ENCODE results near the gene DCC. TPM values are rescaled to one million over a fixed set of nuclear protein-coding genes. Genes with fewer than 3 reads are reported as not detected.

Gene DCC
- total and polyA plus RNA-seq, 4 experiments from 2014 or later, result not detected

- Mint-ChIP-seq H3K36me3 (no peaks in the 10 kb centered on the region), H3K27me3 (no peaks in the 10 kb centered on the region), H3K9me3 (peaks cover 0 to 12% (median 2%) of the 10 kb centered on the region in 8 donors), H3K4me3 (no peak overlapping the region), H3K4me1 (no peaks in the 10 kb centered on the region), H3K27ac (no peak overlapping the region)
- Histone ChIP-seq H3K27ac (ENCODE audit: low read depth, low read length) (no peak overlapping the region), H3K4me3 (ENCODE audit: low read length in 2 of 2) (no peak overlapping the region), H3K4me1 (ENCODE audit: insufficient read depth, low read length) (no peaks in the 10 kb centered on the region), H3K27me3 (ENCODE audit: insufficient read depth, low read length) (no peaks in the 10 kb centered on the region), H3K9me3 (ENCODE audit: control insufficient read depth in 1 of 2, low read length in 2 of 2) (peaks cover 0 to 6% of the 10 kb centered on the region in 2 donors), H3K36me3 (ENCODE audit: insufficient read depth, low read length) (no peaks in the 10 kb centered on the region)
- POLR2A ChIA-PET (ENCODE audit: partially characterized antibody), result no interaction called here
- DNase-seq, result no peak
- CTCF ChIA-PET (ENCODE audit: partially characterized antibody), result no interaction called here
- intact Hi-C loops (cut with micrococcal nuclease), result no loop called here
Measured at GRCh38 chr18:53025247-53025646, 685.2 kb downstream of the DCC start.

- Histone ChIP-seq H3K4me3 (ENCODE audit: low read length in 2 of 2) (no peak overlapping the region), H3K4me1 (ENCODE audit: insufficient read depth, low read length) (no peaks in the 10 kb centered on the region), H3K27me3 (ENCODE audit: insufficient read depth, low read length) (no peaks in the 10 kb centered on the region), H3K27ac (ENCODE audit: low read depth, low read length) (no peak overlapping the region), H3K36me3 (ENCODE audit: insufficient read depth, low read length) (no peaks in the 10 kb centered on the region), H3K9me3 (ENCODE audit: control insufficient read depth in 1 of 2, low read length in 2 of 2) (no peaks in the 10 kb centered on the region)
- H3K4me3 Mint-ChIP-seq, result no peak overlapping the region
- ChIA-PET POLR2A (ENCODE audit: partially characterized antibody) (no interaction called here), CTCF (ENCODE audit: partially characterized antibody) (no interaction called here)
- no peaks in the 10 kb centered on the region for H3K27me3 Mint-ChIP-seq
- H3K36me3 Mint-ChIP-seq, result no peaks in the 10 kb centered on the region
- H3K9me3 Mint-ChIP-seq, result peaks cover 0 to 8% (median under 1%) of the 10 kb centered on the region in 8 donors
- DNase-seq, result no peak
- H3K4me1 Mint-ChIP-seq, result no peaks in the 10 kb centered on the region
- no peak overlapping the region for H3K27ac Mint-ChIP-seq
- intact Hi-C loops (cut with micrococcal nuclease), result no loop called here
Measured at GRCh38 chr18:53028565-53028964, 688.6 kb downstream of the DCC start.

- H3K27ac Mint-ChIP-seq, result no peak overlapping the region
- POLR2A ChIA-PET (ENCODE audit: partially characterized antibody), result no interaction called here
Measured at GRCh38 chr18:53033128-53033527, 693.1 kb downstream of the DCC start.

GRCh38 chr18:53038608-53039007 lies 698.6 kb downstream of the DCC start:
- H3K27ac ChIP-seq (ENCODE audit: low read depth, low read length), result no peak overlapping the region
- no peak for DNase-seq
- no peak overlapping the region for H3K4me3 ChIP-seq (ENCODE audit: low read length in 2 of 2)
- Mint-ChIP-seq H3K36me3 (no peaks in the 10 kb centered on the region), H3K27ac (no peak overlapping the region), H3K4me3 (no peak overlapping the region), H3K9me3 (peaks cover 0 to 16% (median 4%) of the 10 kb centered on the region in 8 donors), H3K27me3 (no peaks in the 10 kb centered on the region), H3K4me1 (no peaks in the 10 kb centered on the region)
- no peaks in the 10 kb centered on the region for H3K27me3 ChIP-seq (ENCODE audit: insufficient read depth, low read length)
- H3K9me3 ChIP-seq (ENCODE audit: control insufficient read depth in 1 of 2, low read length in 2 of 2), result no peaks in the 10 kb centered on the region
- ChIA-PET CTCF (ENCODE audit: partially characterized antibody) (no interaction called here), POLR2A (ENCODE audit: partially characterized antibody) (no interaction called here)
- no peaks in the 10 kb centered on the region for H3K4me1 ChIP-seq (ENCODE audit: insufficient read depth, low read length)
- no peaks in the 10 kb centered on the region for H3K36me3 ChIP-seq (ENCODE audit: insufficient read depth, low read length)
- intact Hi-C loops (cut with micrococcal nuclease), result no loop called here

More at GRCh38 chr18:53033128-53033527, 693.1 kb downstream of the DCC start:
- Histone ChIP-seq H3K27ac (ENCODE audit: low read depth, low read length) (no peak overlapping the region), H3K36me3 (ENCODE audit: insufficient read depth, low read length) (no peaks in the 10 kb centered on the region), H3K27me3 (ENCODE audit: insufficient read depth, low read length) (no peaks in the 10 kb centered on the region), H3K9me3 (ENCODE audit: control insufficient read depth in 1 of 2, low read length in 2 of 2) (no peaks in the 10 kb centered on the region), H3K4me1 (ENCODE audit: insufficient read depth, low read length) (no peaks in the 10 kb centered on the region), H3K4me3 (ENCODE audit: low read length in 2 of 2) (no peak overlapping the region)
- intact Hi-C loops (cut with micrococcal nuclease), result no loop called here
- Mint-ChIP-seq H3K4me3 (no peak overlapping the region), H3K9me3 (peaks cover 0 to 2% (median 0%) of the 10 kb centered on the region in 8 donors), H3K27me3 (no peaks in the 10 kb centered on the region), H3K4me1 (no peaks in the 10 kb centered on the region), H3K36me3 (no peaks in the 10 kb centered on the region)
- DNase-seq, result no peak
- CTCF ChIA-PET (ENCODE audit: partially characterized antibody), result no interaction called here

- no peaks in the 10 kb centered on the region for H3K27me3 Mint-ChIP-seq
- Histone ChIP-seq H3K36me3 (ENCODE audit: insufficient read depth, low read length) (no peaks in the 10 kb centered on the region), H3K9me3 (ENCODE audit: control insufficient read depth in 1 of 2, low read length in 2 of 2) (no peaks in the 10 kb centered on the region), H3K27me3 (ENCODE audit: insufficient read depth, low read length) (no peaks in the 10 kb centered on the region), H3K4me1 (ENCODE audit: insufficient read depth, low read length) (no peaks in the 10 kb centered on the region), H3K27ac (ENCODE audit: low read depth, low read length) (no peak overlapping the region), H3K4me3 (ENCODE audit: low read length in 2 of 2) (no peak overlapping the region)
- POLR2A ChIA-PET (ENCODE audit: partially characterized antibody), result no interaction called here
- intact Hi-C loops (cut with micrococcal nuclease), result no loop called here
- no peak overlapping the region for H3K4me3 Mint-ChIP-seq
- peaks cover 0 to 16% (median 4%) of the 10 kb centered on the region in 8 donors for H3K9me3 Mint-ChIP-seq
- no peak overlapping the region for H3K27ac Mint-ChIP-seq
- DNase-seq, result no peak
- H3K36me3 Mint-ChIP-seq, result no peaks in the 10 kb centered on the region
- CTCF ChIA-PET (ENCODE audit: partially characterized antibody), result no interaction called here
- no peaks in the 10 kb centered on the region for H3K4me1 Mint-ChIP-seq
Measured at GRCh38 chr18:53040286-53040685, 700.3 kb downstream of the DCC start.

GRCh38 chr18:53056064-53056463 lies 716.1 kb downstream of the DCC start:
- no peaks in the 10 kb centered on the region for H3K27me3 Mint-ChIP-seq
- no peak overlapping the region for H3K4me3 ChIP-seq (ENCODE audit: low read length in 2 of 2)
- no peaks in the 10 kb centered on the region for H3K4me1 ChIP-seq (ENCODE audit: insufficient read depth, low read length)
- H3K9me3 Mint-ChIP-seq, result peaks cover 0 to 16% (median 4%) of the 10 kb centered on the region in 8 donors
- H3K27me3 ChIP-seq (ENCODE audit: insufficient read depth, low read length), result no peaks in the 10 kb centered on the region
- POLR2A ChIA-PET (ENCODE audit: partially characterized antibody), result no interaction called here
- intact Hi-C loops (cut with micrococcal nuclease), result no loop called here
- no peaks in the 10 kb centered on the region for H3K9me3 ChIP-seq (ENCODE audit: control insufficient read depth in 1 of 2, low read length in 2 of 2)
- H3K4me1 Mint-ChIP-seq, result no peaks in the 10 kb centered on the region
- no peak overlapping the region for H3K27ac ChIP-seq (ENCODE audit: low read depth, low read length)
- no peaks in the 10 kb centered on the region for H3K36me3 ChIP-seq (ENCODE audit: insufficient read depth, low read length)
- H3K36me3 Mint-ChIP-seq, result no peaks in the 10 kb centered on the region
- DNase-seq, result no peak
- H3K4me3 Mint-ChIP-seq, result no peak overlapping the region
- CTCF ChIA-PET (ENCODE audit: partially characterized antibody), result no interaction called here
- H3K27ac Mint-ChIP-seq, result no peak overlapping the region

GRCh38 chr18:53070788-53071187 lies 730.8 kb downstream of the DCC start:
- H3K9me3 ChIP-seq (ENCODE audit: control insufficient read depth in 1 of 2, low read length in 2 of 2), result no peaks in the 10 kb centered on the region
- POLR2A ChIA-PET (ENCODE audit: partially characterized antibody), result no interaction called here
- no peak for DNase-seq
- H3K27me3 ChIP-seq (ENCODE audit: insufficient read depth, low read length), result no peaks in the 10 kb centered on the region
- H3K36me3 Mint-ChIP-seq, result no peaks in the 10 kb centered on the region
- intact Hi-C loops (cut with micrococcal nuclease), result no loop called here
- H3K9me3 Mint-ChIP-seq, result peaks cover 0 to 12% (median 3%) of the 10 kb centered on the region in 8 donors
- no peak overlapping the region for H3K27ac Mint-ChIP-seq
- H3K4me3 Mint-ChIP-seq, result no peak overlapping the region
- H3K27me3 Mint-ChIP-seq, result no peaks in the 10 kb centered on the region
- CTCF ChIA-PET (ENCODE audit: partially characterized antibody), result no interaction called here
- no peaks in the 10 kb centered on the region for H3K36me3 ChIP-seq (ENCODE audit: insufficient read depth, low read length)
- no peak overlapping the region for H3K27ac ChIP-seq (ENCODE audit: low read depth, low read length)
- no peaks in the 10 kb centered on the region for H3K4me1 Mint-ChIP-seq
- no peak overlapping the region for H3K4me3 ChIP-seq (ENCODE audit: low read length in 2 of 2)
- H3K4me1 ChIP-seq (ENCODE audit: insufficient read depth, low read length), result no peaks in the 10 kb centered on the region

- Histone ChIP-seq H3K4me1 (ENCODE audit: insufficient read depth, low read length) (no peaks in the 10 kb centered on the region), H3K4me3 (ENCODE audit: low read length in 2 of 2) (no peak overlapping the region), H3K27ac (ENCODE audit: low read depth, low read length) (no peak overlapping the region), H3K27me3 (ENCODE audit: insufficient read depth, low read length) (no peaks in the 10 kb centered on the region), H3K36me3 (ENCODE audit: insufficient read depth, low read length) (no peaks in the 10 kb centered on the region), H3K9me3 (ENCODE audit: control insufficient read depth in 1 of 2, low read length in 2 of 2) (no peaks in the 10 kb centered on the region)
- ChIA-PET CTCF (ENCODE audit: partially characterized antibody) (no interaction called here), POLR2A (ENCODE audit: partially characterized antibody) (no interaction called here)
- no peak for DNase-seq
- Mint-ChIP-seq H3K4me3 (no peak overlapping the region), H3K9me3 (peaks cover 0 to 17% (median 6%) of the 10 kb centered on the region in 8 donors), H3K27me3 (no peaks in the 10 kb centered on the region), H3K4me1 (no peaks in the 10 kb centered on the region), H3K27ac (no peak overlapping the region), H3K36me3 (no peaks in the 10 kb centered on the region)
- intact Hi-C loops (cut with micrococcal nuclease), result no loop called here
Measured at GRCh38 chr18:53080687-53081086, 740.7 kb downstream of the DCC start.
